ENCODE measurements around the gene JTB.

JTB gene

DNA sequence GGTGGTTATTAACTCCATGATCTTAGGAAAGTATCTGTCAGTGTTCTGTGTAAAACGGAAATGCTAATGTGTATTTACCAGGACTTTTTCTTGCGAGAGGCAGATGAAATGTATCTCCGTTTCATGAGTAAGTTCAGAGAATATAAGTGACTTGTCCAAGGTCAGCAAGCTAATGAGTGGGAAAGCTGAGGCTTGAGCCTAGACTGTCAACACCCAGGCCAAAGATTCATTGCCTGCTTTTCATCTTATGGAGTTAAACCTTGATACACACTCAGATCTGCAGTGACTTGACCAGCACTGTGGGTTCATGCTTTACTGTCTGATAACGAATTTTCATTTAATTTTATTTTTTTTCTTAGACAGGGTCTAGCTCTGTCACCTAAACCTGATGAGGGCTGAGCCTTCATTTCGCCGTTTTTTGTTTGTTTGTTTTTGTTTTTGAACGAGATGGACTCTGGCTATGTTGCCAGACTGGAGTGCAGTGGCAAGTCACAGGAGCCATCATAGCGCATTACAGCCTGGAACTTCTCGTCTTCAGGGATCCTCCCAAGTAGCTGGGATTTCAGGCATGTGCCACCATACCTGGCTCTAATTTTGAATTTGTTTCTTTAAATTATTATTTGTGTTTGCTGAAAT is 918 bp upstream of the JTB start:
- DNase-seq, result no peak

DNA sequence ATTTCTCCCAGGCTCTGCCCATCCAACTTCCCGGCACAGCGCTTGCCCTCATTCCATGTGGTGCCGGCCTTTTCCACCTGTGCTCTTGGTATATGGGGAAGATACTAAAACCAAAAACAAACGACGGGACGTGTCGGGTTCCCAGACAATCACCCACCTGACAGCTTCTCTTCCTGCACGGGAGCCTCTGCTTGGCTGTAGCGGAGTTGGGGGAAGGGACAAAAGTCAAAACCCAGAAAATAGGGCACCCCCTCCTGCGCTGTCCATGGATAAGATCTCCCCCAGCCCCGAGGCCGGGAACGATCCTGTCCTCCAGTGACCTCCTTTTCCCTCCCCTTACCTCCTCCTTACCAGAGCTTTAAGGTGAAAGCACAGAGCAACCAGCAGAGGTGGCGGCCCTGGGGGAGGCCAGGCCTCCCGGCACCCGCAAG is 640 bp downstream of the JTB start:
- no peak for DNase-seq

DNA sequence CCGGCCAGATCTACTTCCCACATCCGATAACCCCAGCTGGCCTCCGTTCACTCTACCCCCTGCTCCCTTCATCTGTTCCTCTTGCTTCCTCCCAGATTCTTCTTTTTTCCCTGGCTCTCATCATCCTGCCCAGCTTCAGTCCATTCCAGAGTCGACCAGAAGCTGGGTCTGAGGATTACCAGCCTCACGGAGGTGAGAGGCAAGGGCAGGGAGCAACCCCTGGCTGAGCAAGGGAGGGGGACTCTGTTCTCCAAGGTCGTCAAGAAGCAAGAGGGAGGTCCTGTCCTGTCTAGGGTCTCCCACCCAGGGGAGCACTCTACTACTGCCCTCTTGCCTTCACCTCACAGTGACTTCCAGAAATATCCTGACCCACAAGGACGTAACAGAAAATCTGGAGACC is 3.9 kb downstream of the JTB start:
- DNase-seq, result no peak

DNA sequence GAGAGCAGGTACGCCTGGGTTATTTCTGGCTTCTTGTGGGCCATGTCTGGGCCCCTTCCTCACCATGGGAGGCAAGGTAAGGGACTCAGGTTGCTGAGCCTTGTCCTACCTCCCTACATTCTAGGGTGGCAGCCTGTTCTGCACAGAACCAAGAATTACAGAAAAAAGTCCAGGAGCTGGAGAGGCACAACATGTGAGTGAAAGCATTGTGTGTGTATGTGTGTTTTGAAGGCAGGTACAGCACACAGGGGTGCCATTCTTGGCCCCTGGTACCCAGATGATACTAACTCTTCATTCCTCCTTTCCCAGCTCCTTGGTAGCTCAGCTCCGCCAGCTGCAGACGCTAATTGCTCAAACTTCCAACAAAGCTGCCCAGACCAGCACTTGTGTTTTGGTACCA is 4.4 kb downstream of the JTB start:
- DNase-seq, result no peak

DNA sequence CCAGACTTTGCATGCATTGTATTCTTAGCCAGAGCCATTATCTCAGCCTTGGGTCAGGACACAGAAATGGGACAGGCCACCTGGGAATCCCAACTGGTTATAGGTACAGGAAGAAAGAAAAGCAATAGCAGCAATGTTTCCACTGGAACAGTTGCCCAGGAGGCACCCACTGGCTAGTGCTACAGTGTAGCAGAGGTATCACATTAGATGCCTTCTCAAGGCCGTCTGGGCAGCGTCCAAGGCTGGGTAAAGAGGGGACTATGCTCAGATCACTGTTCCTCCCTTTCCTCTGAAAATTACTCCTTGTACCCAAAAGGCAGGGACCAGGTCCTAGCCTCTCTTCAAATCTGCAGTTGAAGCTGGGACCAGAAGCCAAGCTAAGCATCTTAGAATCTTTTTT is 7.1 kb downstream of the JTB start:
- no peak for DNase-seq

DNA sequence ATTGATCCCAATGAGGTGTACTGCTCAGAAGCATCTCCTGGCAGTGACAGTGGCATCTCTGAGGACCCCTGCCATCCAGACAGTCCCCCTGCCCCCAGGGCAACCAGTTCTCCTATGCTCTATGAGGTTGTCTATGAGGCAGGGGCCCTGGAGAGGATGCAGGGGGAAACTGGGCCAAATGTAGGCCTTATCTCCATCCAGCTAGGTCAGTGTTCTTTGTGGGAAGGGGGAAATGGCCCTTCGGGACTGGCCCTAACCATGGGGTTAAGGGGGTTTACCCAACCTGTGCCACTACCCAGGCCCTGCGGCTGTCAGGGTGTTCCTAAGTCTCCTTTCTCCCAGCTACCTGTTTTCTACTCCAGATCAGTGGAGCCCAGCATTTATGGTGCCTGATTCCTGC is 8.5 kb downstream of the JTB start:
- DNase-seq, result no peak

DNA sequence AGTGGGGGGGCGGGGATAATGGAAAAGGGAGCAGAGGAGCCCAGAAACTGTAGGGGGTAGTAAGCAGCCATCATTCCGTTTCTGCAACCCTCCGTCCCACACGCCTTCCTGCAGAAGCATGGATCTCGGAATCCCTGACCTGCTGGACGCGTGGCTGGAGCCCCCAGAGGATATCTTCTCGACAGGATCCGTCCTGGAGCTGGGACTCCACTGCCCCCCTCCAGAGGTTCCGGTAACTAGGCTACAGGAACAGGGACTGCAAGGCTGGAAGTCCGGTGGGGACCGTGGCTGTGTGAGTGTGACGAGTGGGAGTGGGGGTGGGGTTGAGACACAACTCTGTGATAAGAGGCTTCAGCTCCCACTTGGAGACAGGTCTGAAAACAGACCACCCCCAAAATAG is 9.1 kb downstream of the JTB start:
- no peak for DNase-seq

DNA sequence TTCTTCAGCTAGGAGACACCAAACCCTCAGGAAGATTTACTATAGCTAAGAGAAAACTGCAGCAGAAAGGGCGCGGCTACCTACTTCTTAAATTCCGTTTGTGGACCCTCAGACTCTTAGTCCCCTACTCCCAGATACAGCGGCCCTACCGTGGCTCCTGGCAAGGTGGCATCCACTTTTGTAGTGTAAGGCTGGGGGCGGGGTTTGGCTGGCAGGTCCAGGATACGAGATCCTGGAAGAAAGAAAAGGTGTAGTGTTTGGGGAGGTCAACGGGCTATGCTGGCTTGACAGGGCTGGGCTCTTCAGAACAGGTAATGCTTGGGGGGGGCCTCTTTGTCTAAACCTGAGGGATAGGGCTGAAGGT is 9.5 kb downstream of the JTB start:
- DNase-seq, result no peak

DNA sequence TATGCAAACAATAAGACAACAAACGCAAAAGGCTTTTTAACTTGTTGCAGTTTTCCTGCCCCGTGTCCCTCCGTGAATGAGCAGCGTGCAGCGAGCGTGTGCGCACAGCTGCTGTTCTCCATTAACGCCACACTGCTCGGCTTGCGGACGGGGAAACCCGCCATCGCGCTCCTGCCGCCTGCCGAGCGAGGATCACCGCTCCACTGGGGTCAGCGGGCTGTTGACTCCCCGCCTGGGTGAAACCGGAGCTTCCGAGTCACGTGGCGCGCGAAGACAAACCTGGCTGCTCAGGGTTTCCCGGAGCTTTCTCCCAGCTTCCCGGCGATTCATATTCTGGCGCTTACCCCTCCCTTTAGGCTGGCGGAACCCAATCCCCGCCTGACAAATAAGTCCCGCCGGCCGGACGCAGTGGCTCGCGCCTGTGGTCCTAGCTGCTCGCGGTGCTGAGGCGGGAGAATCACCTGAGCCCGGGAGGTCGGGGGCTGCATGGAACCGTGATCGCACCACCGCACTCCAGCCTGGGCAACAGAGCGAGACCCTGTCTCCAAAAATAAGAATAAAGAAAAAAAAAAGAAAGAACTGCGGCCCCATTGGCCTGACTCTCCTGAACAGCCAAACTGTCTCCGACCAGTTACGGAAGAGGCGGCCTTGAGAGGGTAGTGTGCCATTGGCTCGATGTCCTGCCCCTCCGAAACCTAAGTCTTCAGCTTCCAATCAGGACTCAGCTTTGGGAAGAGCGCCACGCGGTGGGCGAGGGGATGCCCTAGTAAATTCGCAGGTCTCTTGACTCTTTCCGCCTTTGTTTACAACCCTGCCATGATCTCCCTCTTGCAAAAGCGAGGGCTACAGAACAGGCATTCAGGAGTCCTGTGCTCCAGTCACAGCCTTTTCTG is 10.1 kb downstream of the JTB start, which contains the start of gene CREB3L4:
CREB3L4 (plus strand) TSS at position 796 of the 893 bp plus-strand sequence. CDS start 624 bp downstream, outside the sequence.
- peak in 4 of 5 experiments; percentile 75 to 98 (median 79) for DNase-seq

DNA sequence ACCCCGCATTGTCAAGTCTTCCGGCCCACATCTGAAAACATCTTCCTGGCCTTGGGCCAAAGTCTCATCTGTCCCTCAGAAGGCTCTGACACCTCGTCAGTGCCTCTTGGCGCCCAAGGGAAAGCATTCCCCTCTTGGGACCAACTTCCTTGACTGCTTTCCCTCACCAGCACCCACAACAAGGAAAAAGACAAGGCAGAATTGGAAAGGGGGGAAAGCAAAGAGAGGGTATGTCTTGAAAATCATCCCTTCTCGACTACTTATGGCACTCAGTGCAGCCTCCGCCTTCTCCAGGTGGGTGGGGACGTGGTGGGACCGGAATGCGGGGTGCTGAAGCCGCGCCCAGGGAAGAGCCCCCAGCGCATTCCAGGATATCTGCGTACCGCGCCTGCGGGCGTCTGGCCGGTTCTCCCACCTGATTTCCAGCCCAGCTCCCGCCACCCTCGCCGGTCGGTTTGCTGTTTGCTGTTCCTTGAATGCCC is 13.6 kb downstream of the JTB start:
- DNase-seq, result no peak

DNA sequence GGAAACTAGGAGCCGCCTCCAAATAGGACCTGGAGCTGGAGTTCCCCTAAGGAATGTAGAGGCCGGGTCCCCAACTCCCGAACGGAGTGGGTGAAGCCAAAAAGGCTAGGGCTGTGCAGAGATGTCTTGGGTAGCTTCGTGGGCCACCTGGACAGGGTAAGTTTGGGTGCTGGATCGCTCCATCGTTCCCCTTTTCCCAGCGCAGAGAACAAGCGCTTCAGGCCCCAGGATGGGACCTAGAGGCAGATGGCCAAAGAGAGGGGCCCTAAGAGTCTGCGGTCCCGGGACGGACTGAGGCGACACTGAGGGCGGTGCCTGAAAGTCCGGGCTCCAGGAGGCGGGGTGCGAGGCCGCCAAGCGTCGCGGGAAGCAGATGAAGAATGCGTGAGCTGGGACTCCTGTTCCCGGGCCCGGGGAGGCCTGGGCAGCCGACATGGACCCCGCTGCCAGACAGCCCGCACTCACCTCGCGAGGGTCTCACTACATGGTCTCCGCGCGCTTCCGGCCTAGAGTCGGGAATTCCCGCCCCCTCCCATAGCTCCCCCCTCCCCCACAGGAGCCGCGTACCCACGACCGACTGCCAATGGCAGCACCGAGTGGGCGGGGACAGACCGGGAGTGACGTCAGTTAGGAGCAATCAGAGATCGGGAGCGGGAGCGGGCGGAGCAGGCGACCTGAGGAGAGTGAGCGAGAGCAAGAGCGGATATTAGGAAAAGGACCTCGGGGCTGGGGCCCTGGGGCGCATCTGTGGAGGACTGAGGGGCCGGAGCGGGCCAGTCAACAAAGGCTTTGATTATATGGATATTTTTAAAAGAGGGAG is 14.2 kb downstream of the JTB start, which contains the start of gene SLC39A1:
SLC39A1 (minus strand) TSS at position 508 of the 820 bp plus-strand sequence. CDS start 822 bp downstream, outside the sequence.
- DNase-seq, result peak; percentile 89 to 94 (median 91)

DNA sequence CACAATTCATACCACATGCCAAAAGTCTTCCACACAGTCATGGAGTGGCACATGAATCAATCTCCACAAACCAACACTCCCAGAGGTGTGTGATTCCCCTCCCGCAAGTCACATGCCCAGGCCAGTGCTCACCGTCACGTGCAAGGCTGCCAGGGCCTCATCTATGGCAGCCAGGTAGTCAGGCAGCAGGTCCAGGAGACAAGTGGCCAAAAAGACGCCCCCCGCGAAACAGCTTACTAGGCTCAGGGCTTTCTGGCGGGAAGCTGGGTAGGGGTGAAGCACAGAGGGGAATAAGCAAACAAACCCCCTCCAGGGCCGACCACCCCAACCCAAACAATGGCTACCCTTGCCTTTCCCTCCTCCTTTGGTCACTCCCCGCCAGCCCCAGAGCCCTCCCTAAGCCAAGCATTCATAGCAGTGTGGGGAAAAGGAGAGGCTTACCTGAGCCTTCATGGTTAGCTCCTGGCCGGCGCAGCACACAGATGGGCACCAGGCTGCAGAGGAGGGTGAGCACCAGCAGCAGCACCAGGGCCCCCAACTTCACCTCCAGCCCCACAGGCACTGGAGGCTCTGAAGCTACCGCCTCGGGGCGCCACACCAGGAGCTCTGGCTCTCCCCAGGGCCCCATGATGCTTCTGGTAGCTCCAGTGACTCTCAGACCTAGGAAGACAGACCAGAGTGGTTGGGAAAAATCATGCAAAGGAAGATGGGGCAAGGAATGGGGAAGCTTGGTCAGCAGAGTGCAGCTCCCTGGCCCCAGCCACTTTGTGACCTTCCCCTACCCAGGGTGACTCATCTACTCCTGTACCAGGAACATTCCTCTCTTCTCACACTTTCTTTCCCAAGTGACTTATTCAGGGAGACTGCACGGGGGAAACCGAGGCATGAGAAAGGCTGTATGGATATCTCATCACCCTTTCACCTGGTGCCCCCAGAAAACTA is 15.1 kb downstream of the JTB start:
- no peak for DNase-seq

DNA sequence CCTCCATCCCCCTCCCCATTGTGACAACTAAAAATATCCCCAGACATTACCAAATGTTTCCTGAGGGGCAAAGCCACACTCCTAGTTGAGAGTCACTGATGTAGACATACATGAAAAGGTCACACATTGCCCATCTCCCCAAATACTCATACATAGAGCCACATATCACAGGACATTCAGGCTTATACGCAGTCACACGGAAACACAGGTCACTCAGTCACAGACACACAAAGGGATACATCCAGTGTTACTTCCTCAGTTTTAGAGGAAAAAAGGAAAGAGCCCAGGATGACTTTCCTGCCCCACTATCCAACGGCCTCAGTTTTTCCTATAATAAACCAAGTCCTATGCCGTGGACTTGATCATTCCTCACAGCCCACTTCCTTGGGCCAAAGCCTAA is 16.1 kb downstream of the JTB start:
- no peak for DNase-seq

DNA sequence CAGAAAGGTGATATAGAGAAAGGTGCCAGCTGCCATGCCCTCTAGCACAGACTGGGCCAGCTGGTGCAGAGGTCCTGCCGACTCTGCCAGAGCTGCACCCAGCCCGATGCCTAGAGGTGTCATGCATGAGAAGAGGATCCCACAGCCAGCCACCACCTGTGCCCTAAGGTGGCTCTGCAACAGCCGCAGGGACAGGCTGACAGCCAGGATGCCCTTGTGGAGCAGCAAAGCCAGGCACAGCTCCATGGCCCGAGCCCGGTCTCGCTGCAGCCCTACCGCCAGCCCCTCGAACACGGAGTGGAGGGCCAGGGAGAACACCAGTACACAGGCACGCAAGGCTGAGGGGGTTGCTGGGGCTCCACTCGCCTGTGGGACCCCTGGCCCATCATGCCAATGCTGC is 17.3 kb downstream of the JTB start:
- DNase-seq, result no peak

DNA sequence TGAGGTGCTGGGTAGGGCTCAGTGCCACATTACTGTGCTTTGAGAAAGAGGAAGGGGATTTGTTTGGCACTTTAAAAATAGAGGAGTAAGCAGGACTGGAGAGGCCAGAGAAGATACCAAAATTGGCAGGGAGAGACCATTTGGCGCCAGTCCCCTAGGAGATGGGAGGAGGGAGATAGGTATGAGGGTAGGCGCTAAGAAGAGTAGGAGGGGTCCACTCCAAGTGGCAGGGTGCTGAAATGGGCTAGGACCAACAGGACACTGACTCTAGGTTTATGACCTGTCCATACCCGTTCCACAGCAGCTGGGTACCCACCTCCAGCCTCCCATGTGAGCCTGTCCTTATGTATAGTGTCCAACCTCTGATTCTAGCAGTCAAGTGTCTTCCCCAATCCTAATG is 18.0 kb downstream of the JTB start:
- no peak for DNase-seq

DNA sequence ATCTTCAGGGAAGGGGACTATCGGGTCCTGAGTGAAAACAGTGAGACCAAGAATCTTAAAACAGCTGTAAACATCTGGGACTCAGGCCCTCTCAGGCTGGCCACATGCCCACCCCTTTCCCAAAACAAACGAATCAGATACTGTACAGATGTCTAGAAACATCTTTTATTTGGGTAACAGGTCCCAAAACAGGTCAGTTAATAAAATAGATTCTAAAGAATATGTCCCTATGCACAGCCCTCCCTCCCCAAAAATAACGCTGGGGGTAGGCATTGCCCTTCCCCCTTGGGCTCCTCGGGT is 18.6 kb downstream of the JTB start:
- DNase-seq, result no peak

DNA sequence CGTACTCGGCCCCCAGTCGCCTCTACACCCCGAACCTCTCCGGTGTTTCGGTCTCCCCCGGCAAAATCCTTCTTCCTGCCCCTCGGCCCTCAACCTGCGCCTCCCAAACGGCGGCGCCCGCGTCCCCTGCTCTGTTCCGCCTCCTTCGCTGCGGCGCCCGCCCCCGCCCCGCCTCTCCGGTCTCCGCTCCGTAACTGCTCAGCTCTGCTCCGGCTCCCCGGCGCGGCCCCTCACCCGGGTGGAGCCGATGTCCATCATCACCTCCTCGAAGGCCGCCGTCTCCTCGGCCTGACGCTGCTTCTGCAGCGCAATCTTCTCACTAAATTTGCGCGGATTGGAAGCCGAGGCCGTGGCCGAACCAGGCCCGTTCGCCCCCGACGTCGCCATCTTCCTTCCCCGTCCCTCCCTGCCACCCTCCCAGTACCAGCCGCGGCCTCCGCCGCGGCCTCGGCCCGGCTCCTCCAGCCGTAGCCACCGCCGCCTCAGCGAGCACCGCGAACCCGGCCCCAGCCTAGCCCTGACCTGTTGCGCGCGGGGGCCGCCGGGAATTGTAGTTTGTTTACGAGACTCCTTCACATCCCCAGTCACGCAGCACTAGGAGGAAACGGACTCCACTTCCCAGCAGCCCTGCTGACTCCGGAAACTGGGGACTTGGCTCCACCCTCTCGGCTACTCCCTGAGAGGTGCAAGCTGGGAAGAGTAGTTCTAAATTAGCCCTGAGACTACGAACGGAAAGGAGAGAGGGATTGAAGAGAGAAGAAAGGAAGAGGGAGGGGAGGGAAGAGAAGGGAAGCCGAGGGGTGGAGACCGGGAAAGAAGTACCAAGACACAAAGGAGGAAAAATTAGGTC is 19.1 kb downstream of the JTB start, which contains the start of gene CRTC2:
CRTC2 (minus strand) TSS at position 502 of the 850 bp plus-strand sequence; CDS start at position 387, 115 bp downstream.
- DNase-seq, result peak; percentile 92 to 99 (median 97)

DNA sequence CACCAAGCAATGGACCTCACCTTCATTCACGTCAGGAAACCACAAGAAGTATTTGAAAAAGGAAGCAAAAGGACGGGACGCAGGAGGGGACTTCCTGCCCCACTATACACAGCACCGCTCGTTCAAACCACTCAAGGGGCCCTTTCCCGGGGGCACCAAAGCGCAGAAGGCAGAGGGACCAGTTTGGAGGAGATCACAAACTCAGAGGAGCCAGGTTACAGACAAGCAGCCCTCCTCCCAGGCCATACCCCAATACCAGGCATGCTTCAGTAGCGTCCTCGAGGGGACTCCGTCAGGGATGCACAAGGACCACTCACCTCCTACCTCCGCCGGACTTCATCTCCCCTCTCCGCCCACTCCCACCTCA is 19.7 kb downstream of the JTB start:
- peak in 3 of 5 experiments; percentile 19 to 66 (median 65) for DNase-seq

DNA sequence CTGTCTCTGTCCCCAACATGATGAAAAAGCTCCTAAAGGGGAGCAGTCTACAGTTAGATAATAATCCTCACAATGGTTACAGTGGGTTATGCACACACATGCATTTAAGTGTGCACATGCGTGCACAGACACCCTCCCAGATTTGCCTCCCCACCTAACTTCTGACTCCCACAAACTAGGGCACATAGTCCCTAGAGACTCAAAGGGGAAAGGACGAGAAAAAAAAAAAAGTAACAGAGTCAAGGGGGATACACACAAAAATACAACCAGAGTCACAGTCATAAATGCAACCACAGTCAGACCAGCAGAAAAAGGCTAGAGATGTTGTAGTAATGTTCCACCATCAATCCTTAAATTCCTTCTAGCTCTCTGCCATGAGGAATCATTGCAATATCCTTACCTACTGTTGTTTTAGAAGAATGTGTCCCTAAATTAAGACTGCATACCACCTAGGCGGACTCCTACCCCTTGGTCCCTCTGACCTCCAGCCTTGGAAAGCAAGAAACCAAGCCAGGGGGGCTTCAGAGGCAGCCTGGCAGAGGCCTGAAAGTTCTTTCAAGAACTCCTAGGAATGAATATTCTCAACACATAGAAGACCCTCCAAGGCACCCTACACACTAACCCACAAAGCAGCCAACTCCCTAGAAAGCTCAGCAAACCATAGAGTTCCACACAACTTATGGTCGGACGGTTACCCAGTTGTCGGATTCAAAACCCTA is 20.3 kb downstream of the JTB start:
- no peak for DNase-seq

DNA sequence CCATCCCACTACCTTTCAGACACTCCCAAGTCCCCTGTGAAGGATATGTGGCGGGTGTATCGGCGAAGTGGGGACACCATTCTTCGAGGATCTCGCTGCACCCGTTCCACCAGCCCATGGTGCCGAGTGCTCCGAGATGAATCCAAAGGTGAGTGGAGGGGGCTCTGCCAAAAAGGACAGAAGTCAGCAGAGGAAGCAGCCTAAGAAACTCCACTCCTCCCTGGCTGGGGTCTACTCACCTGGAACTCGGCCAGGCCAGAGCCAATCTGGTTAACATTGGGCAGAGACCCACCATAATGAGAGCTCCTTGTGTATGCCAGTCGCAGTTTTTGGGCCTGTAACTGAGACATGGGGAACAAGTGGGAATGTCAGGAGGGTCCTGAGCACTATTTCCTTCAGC is 22.6 kb downstream of the JTB start:
- DNase-seq, result no peak
